LNCaP clone FGC (cell line): ENCODE measurements around the gene C1S.
A peak's percentile ranks its signal among the peaks of the same experiment; 100 is the strongest.

Source experiments
- DNase-seq: peaks from one replicate; pipeline ENCODE4 v3.0.0-alpha.2; 2011; ENCODE audit warnings: low read depth
- H3K4me3 ChIP-seq: 2 replicates; pipeline ENCODE4 v1.5.1; 2011; ENCODE audit warnings: mild to moderate bottlenecking, low read depth, low read length, control low read depth
- TF ChIP-seq, protein P1 (sequence below): IDR thresholded peaks from 2 replicates; pipeline ENCODE4 v1.5.1; 2012; ENCODE audit warnings: mild to moderate bottlenecking; ENCODE audit not compliant: control insufficient read depth, insufficient read depth; ENCODE audit errors: extremely low read depth

The C1S gene

GRCh38 chr12:7090222-7090998, 29.9 kb downstream of the C1S start:
- no peak overlapping the region for H3K4me3 ChIP-seq
- TF ChIP-seq, protein P1, sequence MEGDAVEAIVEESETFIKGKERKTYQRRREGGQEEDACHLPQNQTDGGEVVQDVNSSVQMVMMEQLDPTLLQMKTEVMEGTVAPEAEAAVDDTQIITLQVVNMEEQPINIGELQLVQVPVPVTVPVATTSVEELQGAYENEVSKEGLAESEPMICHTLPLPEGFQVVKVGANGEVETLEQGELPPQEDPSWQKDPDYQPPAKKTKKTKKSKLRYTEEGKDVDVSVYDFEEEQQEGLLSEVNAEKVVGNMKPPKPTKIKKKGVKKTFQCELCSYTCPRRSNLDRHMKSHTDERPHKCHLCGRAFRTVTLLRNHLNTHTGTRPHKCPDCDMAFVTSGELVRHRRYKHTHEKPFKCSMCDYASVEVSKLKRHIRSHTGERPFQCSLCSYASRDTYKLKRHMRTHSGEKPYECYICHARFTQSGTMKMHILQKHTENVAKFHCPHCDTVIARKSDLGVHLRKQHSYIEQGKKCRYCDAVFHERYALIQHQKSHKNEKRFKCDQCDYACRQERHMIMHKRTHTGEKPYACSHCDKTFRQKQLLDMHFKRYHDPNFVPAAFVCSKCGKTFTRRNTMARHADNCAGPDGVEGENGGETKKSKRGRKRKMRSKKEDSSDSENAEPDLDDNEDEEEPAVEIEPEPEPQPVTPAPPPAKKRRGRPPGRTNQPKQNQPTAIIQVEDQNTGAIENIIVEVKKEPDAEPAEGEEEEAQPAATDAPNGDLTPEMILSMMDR: no peak
- no peak for DNase-seq

- TF ChIP-seq, protein P1: no peak
- H3K4me3 ChIP-seq: no peak overlapping the region
- no peak for DNase-seq
Observed at GRCh38 chr12:7091171-7091570, 30.7 kb downstream of the C1S start.

DNA sequence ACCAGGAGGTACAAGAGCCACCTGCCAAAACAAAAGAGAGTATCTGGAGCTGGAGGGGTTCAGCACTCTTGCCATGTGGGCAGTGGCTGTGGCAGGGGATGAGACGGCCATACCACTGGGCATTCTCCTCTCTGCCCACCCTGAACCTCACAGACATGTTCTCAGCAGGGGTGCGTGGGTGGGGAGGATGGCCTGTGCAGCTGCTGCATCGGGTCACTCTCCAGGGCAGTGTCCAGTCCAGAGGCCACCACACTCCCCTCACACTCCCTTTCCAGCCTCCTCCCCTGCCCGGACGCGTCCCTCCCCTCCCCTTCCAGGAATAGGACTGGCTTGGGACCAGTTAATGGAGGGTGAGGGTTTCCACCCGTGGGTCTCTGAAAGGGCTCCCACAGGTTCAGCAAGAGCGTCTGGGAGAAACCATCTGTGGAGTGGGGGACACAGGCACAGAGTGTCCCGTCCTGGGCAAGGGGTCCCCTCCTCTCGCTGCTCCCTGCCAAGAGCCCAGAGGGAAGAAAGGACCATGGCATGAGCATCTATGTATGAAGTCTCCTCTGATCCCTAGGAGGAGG, 31.2 kb downstream of the C1S start:
- no peak for DNase-seq
- TF ChIP-seq, protein P1: no peak
- H3K4me3 ChIP-seq: peak overlapping the region; percentile 52

DNA sequence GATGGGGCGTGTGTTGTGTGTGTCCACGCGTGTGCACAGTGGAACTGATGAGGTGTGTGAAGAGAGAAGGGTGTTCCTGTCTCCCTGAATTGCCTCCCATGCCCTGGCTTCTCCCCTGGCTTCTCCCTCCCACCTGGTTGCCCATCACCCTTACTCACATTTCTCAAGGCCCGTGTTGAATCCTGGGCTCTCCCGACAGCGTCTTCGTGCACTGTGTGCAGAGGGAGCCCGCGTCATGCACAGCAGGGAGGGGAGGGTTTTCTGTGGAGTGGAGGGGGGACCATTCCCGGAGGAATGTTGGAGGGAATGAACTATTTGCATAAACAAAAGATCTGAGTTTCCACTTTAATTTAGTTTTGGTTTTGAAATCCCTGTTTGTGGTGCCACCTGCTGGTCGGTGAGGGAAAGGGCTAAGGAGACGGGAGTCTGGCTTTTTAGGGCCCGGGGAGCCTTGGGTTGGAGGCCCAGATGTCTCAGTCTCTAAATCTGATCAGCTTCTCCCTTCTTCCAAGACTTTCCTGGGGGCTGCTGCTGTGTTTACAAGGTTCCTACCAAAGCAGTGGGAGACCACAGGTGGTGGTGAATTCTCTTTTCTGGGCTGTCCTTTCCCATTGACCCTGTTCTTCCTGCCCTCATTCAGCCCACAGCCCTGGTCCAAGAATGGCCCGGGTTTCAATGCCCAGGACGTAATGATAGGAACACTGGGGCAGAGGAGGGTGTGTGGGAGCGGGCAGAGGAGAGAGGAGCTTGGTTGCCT, 31.9 kb downstream of the C1S start, which contains the start of gene C1R:
Gene C1R, minus strand, starts transcription at position 217 of the 757 bp plus-strand sequence. Its CDS starts 57 bp downstream, at position 160.
- DNase-seq: no peak
- peak within 1 kb of the TSS; percentile 52 for H3K4me3 ChIP-seq
- TF ChIP-seq, protein P1: peak; percentile 84

GRCh38 chr12:7092986-7093460, 32.5 kb downstream of the C1S start:
- no peak for DNase-seq
- no peak overlapping the region for H3K4me3 ChIP-seq
- TF ChIP-seq, protein P1: no peak

- DNase-seq: no peak
- no peak overlapping the region for H3K4me3 ChIP-seq
- TF ChIP-seq, protein P1: no peak
Observed at GRCh38 chr12:7093486-7093885, 33.0 kb downstream of the C1S start.
